Stimulated activated effector memory CD8-positive, alpha-beta T cell treated with anti-CD3 and anti-CD28 coated beads, Interleukin-12 subunit alpha, Interleukin-12 subunit beta, amount 100 ng/mL, for 72 hours (primary cell): ENCODE measurements around the gene CCDC197.

Experiments
- ATAC-seq: fragments of 150-1000 bp; cut with Tn5 transposase; 2 replicates; pipeline ENCODE4 v1.10.0; 2021
- DNase-seq, 2 donors: peaks; one replicate each; pipeline ENCODE4 v3.0.0; 2021 to 2022; ENCODE audit warnings: low spot score in 2 of 2
- H3K27ac Mint-ChIP-seq: one replicate; pipeline ENCODE4 v1.8.0; 2022; ENCODE audit warnings: mild to moderate bottlenecking, mixed read lengths
- H3K36me3 Mint-ChIP-seq: one replicate; pipeline ENCODE4 v1.8.0; 2022; ENCODE audit warnings: mild to moderate bottlenecking, mixed read lengths
- H3K4me1 Mint-ChIP-seq: one replicate; pipeline ENCODE4 v1.8.0; 2022; ENCODE audit warnings: mixed read lengths
- H3K4me3 Mint-ChIP-seq: one replicate; pipeline ENCODE4 v1.8.0; 2022; ENCODE audit warnings: mild to moderate bottlenecking, mixed read lengths
- H3K9me3 Mint-ChIP-seq: one replicate; pipeline ENCODE4 v1.8.0; 2022; ENCODE audit warnings: mixed read lengths

The CCDC197 gene

DNA sequence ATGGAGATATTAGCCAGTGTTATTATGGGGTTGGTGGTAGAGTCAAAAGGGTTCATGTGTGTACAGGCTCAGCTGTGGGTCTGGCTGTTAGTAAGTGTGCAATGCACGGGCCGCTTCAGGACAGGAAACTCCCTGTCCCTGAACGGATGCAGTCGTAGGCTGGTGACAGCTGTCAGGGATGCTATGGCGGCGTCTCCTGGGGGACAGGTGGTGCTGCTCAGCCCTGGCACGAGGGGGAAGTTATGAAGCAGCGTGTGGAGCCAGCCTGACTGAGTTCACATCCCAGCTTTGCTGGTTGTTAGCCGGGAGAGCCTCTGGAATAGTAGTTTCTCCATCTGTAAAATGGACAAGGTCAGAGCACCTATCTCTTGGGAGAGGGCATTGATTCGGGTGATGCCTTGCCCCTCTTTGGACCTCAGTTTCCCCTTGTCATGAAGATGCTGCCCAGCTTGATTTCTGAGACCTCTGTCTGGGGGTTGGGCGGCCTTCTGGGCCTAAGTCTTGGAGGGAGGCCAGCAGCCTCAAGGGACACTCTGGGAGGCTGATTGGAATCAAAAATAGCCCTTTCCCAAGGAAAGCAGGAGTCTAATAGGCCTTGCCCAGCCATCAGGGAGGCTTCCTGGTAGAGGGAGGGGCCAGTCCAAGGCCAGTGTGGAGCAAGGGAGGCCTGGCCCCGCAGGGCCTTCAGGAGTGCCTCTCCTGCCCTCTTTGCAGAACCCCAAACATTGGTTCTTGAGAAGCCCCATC is 27.8 kb upstream of the CCDC197 start:
- Mint-ChIP-seq H3K4me1 (peaks cover 95% of the 10 kb centered on the region), H3K4me3 (peak overlapping the region; percentile 23), H3K9me3 (peaks cover 6% of the 10 kb centered on the region), H3K27ac (peak overlapping the region; percentile 92), H3K36me3 (peaks cover 10% of the 10 kb centered on the region)
- ATAC-seq (no peak), DNase-seq (no peak)

- Mint-ChIP-seq H3K36me3 (peaks cover 10% of the 10 kb centered on the region), H3K4me1 (peaks cover 95% of the 10 kb centered on the region), H3K9me3 (no peaks in the 10 kb centered on the region), H3K4me3 (peak overlapping the region; percentile 75), H3K27ac (peak overlapping the region; percentile 92)
- ATAC-seq, result peak; percentile 75
- peak in 1 of 2 donors; percentile 75 for DNase-seq
Observed at GRCh38 chr14:93970585-93970964, 26.5 kb upstream of the CCDC197 start.

DNA sequence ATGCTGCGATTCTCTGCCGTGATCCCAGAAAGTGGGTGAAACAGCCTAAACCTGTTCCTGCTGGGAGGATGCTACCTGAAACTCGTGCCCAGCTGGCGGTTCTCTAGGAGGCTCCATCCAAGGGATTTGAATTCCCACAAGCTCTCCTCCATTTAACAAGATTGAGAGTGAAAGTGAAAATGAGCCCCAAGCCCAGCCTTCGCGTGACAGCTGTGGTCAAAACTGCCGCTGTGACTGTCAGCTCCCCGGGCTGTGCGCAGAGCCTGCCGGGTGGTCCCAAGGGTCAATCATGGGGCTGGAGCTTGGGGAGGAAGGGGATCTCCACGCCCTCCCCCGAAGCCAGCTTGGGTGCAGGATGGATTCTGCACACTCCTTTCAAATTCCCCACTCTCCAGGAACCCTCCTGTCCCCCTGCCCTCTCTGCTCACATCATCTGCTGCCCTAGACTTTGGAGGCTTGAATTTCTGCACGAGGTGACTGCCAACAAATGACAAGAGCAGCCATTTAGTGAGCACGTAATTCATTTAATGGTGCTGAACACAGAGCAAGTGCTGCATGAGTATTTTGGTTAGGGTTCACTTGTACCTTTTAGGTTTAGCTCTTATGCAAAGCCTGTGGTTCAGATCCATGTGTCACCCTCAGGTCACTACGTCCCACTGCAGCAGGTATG is 26.0 kb upstream of the CCDC197 start:
- ATAC-seq, result peak; percentile 78
- H3K4me3 Mint-ChIP-seq, result peak overlapping the region; percentile 75
- DNase-seq, result peak; percentile 46 to 81

DNA sequence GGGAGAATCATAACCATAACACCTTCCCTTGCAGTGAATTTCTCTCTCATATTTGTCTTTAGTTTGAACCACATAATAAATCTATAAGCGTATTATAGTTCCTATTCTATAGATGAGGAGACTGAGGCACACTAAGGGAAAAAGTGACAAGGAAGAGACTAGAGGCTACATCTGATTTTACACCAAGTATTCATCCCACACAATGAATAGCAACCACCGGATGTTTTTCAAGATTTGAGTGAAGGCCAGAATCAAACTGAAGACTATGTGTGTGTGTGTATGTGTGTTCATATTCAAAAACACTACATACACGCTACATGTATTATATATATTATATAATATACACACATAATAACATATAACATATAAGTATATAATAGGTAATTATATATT is 25.5 kb upstream of the CCDC197 start:
- ATAC-seq (peak; percentile 49), DNase-seq (no peak)
- peak overlapping the region; percentile 92 for H3K27ac Mint-ChIP-seq
- peak overlapping the region; percentile 75 for H3K4me3 Mint-ChIP-seq
- peaks cover 94% of the 10 kb centered on the region for H3K4me1 Mint-ChIP-seq
- peaks cover 13% of the 10 kb centered on the region for H3K36me3 Mint-ChIP-seq
- no peaks in the 10 kb centered on the region for H3K9me3 Mint-ChIP-seq

More for the DNA sequence above, 26.0 kb upstream of the CCDC197 start:
- no peaks in the 10 kb centered on the region for H3K9me3 Mint-ChIP-seq
- H3K4me1 Mint-ChIP-seq, result peaks cover 95% of the 10 kb centered on the region
- H3K27ac Mint-ChIP-seq, result peak overlapping the region; percentile 92
- H3K36me3 Mint-ChIP-seq, result peaks cover 10% of the 10 kb centered on the region

DNA sequence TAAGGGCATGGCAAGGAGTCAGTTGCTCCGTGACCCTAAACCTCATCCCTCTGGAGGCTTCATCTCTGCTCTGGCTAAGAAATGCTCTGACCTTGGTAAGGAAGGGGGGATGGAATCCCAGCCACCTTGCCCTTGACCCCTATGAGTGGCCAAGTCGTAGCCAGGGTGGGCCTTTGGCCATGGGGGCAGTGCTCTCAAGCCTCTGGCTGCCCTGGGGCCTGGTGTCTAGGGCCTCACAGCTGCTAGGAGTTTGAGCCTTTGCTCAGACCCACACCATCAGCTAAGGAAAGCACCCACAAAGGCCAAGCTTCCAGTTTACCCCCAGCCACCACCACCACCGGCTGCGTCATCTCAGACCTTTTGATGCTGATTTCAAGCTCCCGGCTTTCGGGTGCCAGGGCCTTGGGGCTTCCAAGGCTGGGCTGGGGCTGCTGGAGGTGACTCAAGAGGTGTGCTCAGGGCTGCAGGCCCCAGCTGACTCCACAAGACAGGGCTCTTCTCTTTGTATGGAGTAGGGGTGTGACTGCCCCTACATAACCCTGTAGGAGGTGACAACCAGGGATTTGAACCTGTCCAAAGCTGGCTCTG is 24.4 kb upstream of the CCDC197 start:
- peak; percentile 31 for ATAC-seq
- no peaks in the 10 kb centered on the region for H3K9me3 Mint-ChIP-seq
- H3K4me3 Mint-ChIP-seq, result peak overlapping the region; percentile 75
- peaks cover 23% of the 10 kb centered on the region for H3K36me3 Mint-ChIP-seq
- DNase-seq, result peak in 1 of 2 donors; percentile 70
- H3K4me1 Mint-ChIP-seq, result peaks cover 96% of the 10 kb centered on the region
- H3K27ac Mint-ChIP-seq, result peak overlapping the region; percentile 92

DNA sequence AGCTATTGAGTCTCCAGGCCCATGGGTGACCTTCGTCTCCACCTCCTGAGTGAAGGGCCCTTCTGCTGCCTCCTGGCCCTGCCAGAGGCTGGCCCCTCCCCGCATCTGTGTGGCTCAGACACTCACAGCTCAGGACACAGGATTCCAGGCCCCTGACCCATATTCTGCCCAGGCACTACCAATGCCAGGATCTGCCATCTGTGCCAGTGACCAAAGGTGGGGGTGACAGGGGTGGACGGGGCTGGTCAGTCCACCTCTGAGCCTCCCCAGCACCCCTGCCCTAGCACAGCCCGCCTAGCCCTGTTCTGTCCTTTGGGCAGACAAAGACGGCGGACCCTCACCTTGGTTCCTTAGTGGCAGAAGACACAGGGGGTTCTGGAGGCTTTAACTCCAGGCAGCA is 23.5 kb upstream of the CCDC197 start:
- Mint-ChIP-seq H3K4me1 (peaks cover 96% of the 10 kb centered on the region), H3K27ac (peak overlapping the region; percentile 58), H3K4me3 (peak overlapping the region; percentile 70), H3K36me3 (peaks cover 32% of the 10 kb centered on the region), H3K9me3 (no peaks in the 10 kb centered on the region)
- DNase-seq (no peak), ATAC-seq (no peak)

DNA sequence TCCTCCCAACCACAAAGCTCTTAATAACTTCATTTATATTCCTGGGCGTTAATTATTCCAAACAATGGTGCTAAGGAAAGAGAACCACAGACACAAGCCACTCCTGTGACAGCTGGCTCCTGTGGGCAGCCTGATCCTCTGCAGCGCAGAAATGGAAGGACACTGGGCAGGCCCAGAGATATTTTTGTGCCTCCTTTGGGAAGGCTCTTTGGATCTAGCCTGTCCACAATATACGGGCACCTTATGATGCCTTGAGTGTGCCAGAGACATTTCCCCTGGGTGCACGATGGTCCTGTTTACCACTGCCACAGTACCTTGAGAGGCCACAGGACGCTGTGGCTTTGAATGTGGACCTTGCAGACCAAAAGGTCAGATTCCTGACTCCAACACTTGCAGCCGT is 22.8 kb upstream of the CCDC197 start:
- DNase-seq (no peak), ATAC-seq (no peak)
- H3K4me1 Mint-ChIP-seq, result peaks cover 97% of the 10 kb centered on the region
- peak overlapping the region; percentile 70 for H3K4me3 Mint-ChIP-seq
- H3K9me3 Mint-ChIP-seq, result no peaks in the 10 kb centered on the region
- peaks cover 36% of the 10 kb centered on the region for H3K36me3 Mint-ChIP-seq
- H3K27ac Mint-ChIP-seq, result peak overlapping the region; percentile 58

GRCh38 chr14:93974833-93975232 is 22.3 kb upstream of the CCDC197 start:
- ATAC-seq, result no peak
- no peak for DNase-seq
- H3K36me3 Mint-ChIP-seq, result peaks cover 36% of the 10 kb centered on the region
- peak overlapping the region; percentile 58 for H3K27ac Mint-ChIP-seq
- H3K4me3 Mint-ChIP-seq, result peak overlapping the region; percentile 70
- H3K9me3 Mint-ChIP-seq, result no peaks in the 10 kb centered on the region
- peaks cover 98% of the 10 kb centered on the region for H3K4me1 Mint-ChIP-seq

DNA sequence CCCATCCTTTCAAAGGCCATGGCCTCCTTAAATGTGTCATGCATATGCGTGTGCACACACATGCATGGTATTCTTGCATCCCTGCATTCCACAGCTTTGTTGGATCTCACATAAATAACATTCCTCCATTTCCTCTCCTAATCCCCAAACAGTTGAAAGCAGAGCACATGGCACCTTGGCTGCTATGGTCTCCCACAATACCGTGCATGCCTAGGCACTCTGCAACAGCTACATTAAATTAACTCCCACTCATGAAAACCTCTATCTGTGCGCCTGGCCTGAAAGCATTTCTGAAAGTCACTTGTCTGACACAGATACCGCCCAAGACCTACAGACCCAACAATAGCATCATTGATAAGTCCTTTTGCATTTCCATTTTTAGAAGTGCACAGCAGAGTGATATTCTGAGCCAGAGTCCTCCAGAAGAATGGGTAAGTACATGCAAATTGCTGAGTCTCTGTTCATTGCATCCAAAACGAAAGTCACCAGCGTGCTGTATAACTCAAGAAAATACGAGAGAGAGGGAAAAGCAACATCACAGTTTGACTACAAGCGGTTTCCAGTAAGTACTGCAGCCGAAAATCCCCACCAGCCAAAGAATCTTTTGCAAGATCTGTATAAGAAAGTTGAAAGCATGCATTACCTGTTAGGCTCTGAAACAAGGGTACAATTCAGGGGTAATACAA is 21.2 kb upstream of the CCDC197 start:
- Mint-ChIP-seq H3K4me3 (peak overlapping the region; percentile 70), H3K27ac (peak overlapping the region; percentile 95), H3K36me3 (peaks cover 32% of the 10 kb centered on the region), H3K9me3 (no peaks in the 10 kb centered on the region), H3K4me1 (peaks cover 98% of the 10 kb centered on the region)
- ATAC-seq (peak; percentile 58), DNase-seq (peak in 1 of 2 donors; percentile 59)

GRCh38 chr14:93976477-93977057 is 20.5 kb upstream of the CCDC197 start, which contains the start of gene ASB2:
Gene ASB2 (minus strand): TSS chr14:93976570. CDS start chr14:93964539, 12,031 bp downstream.
- ATAC-seq (peak; percentile 11), DNase-seq (peak in 1 of 2 donors; percentile 65)
- Mint-ChIP-seq H3K4me3 (peak within 1 kb of the TSS; percentile 70), H3K4me1 (peaks cover 98% of the 10 kb centered on the region), H3K36me3 (peaks cover 26% of the 10 kb centered on the region), H3K9me3 (no peaks in the 10 kb centered on the region), H3K27ac (peak within 1 kb of the TSS; percentile 95)

DNA sequence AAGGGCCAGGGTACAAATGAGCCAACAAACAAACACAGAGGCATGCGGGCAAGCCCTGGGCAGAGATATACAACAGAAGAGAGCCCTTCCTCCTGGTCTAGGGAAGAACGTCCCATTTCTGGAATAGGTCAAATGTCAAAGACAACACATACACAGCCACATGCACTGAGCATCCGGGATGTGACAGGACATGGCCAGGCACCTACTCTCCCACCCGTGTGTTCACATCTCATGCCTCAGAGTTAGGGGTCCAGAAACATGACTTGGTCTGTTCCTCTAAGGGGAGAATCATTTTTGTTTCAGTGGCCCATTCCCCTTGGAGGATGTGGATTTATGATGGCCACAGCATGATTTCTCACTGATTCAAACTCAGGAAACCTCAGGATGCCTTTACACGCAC is 19.9 kb upstream of the CCDC197 start:
- H3K4me1 Mint-ChIP-seq, result peaks cover 94% of the 10 kb centered on the region
- H3K36me3 Mint-ChIP-seq, result peaks cover 26% of the 10 kb centered on the region
- peak overlapping the region; percentile 70 for H3K4me3 Mint-ChIP-seq
- H3K27ac Mint-ChIP-seq, result peak overlapping the region; percentile 95
- DNase-seq (no peak), ATAC-seq (no peak)
- no peaks in the 10 kb centered on the region for H3K9me3 Mint-ChIP-seq

- peaks cover 86% of the 10 kb centered on the region for H3K4me1 Mint-ChIP-seq
- H3K27ac Mint-ChIP-seq, result peak overlapping the region; percentile 95
- no peaks in the 10 kb centered on the region for H3K9me3 Mint-ChIP-seq
- peaks cover 26% of the 10 kb centered on the region for H3K36me3 Mint-ChIP-seq
- H3K4me3 Mint-ChIP-seq, result peak overlapping the region; percentile 70
- peak; percentile 51 to 81 for DNase-seq
- peak; percentile 91 for ATAC-seq
Observed at GRCh38 chr14:93977790-93978581, 19.1 kb upstream of the CCDC197 start.

DNA sequence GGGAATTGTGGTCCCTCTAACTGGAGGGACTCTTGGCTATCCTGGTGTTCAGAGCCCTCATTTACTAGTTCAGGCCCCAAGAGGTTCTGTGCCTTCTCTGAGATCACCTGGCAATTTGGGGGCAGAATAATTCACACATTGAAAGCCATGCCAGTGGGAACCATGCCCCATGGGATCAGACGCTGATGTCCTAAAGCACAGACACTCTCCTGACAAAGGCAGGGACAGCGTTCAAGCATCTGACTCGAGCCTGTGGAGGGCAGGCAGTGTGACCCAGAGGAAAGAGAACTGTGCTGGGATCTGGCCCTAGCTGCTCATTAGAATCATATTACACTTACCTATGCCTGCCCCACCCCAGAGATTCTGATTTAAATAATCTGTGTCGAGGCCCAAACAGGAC is 18.4 kb upstream of the CCDC197 start:
- H3K4me3 Mint-ChIP-seq, result peak overlapping the region; percentile 70
- peak overlapping the region; percentile 95 for H3K27ac Mint-ChIP-seq
- no peaks in the 10 kb centered on the region for H3K9me3 Mint-ChIP-seq
- DNase-seq, result no peak
- H3K36me3 Mint-ChIP-seq, result peaks cover 26% of the 10 kb centered on the region
- ATAC-seq, result peak; percentile 5
- peaks cover 79% of the 10 kb centered on the region for H3K4me1 Mint-ChIP-seq
